ENCODE data around the gene QSOX2. TPM values are rescaled to one million over a fixed set of nuclear protein-coding genes. Genes with fewer than 3 reads are reported as not detected.

The QSOX2 gene
- total RNA-seq, 1 experiment from 2014 or later, result 11.3 TPM

- peaks cover 5% of the 10 kb centered on the region; the same call in 1 of the 2 replicates for H4K20me1 ChIP-seq (ENCODE audit: insufficient read depth, low read depth, low read length)
- H3K9me2 ChIP-seq (replicated peaks; ENCODE audit: insufficient read depth, low read length), result no peaks in the 10 kb centered on the region
- H3K4me2 ChIP-seq (ENCODE audit: low read depth, low read length, poor library complexity, severe bottlenecking), result no peak overlapping the region
- H3K4me3 ChIP-seq (ENCODE audit: low read length), result no peak overlapping the region
- DNase-seq, result no peak
- no peaks in the 10 kb centered on the region for H3K79me2 ChIP-seq (ENCODE audit: low read length)
- no peak overlapping the region for H2AFZ ChIP-seq (ENCODE audit: low read length)
- H3K9me3 ChIP-seq (ENCODE audit: low read length), result peaks cover 21% of the 10 kb centered on the region
- peaks cover 3% of the 10 kb centered on the region; the same call in 1 of the 2 replicates for H3K4me1 ChIP-seq (ENCODE audit: low read length)
- no peaks in the 10 kb centered on the region for H3K27me3 ChIP-seq (ENCODE audit: low read length)
- H3K9ac ChIP-seq (ENCODE audit: low read length), result no peak overlapping the region
- peaks cover 35% of the 10 kb centered on the region for H3K36me3 ChIP-seq (ENCODE audit: insufficient read depth, low read length)
- H3K27ac ChIP-seq (ENCODE audit: low read length), result no peak overlapping the region
Observed at GRCh38 chr9:136213733-136214132, 31.9 kb downstream of the QSOX2 start.

- DNase-seq, result no peak
- Histone ChIP-seq H3K4me1 (ENCODE audit: low read length) (peaks cover 13% of the 10 kb centered on the region), H3K27ac (ENCODE audit: low read length) (no peak overlapping the region), H3K9me2 (replicated peaks; ENCODE audit: insufficient read depth, low read length) (no peaks in the 10 kb centered on the region), H3K79me2 (ENCODE audit: low read length) (no peaks in the 10 kb centered on the region), H3K36me3 (ENCODE audit: insufficient read depth, low read length) (peaks cover 38% of the 10 kb centered on the region), H3K9ac (ENCODE audit: low read length) (no peak overlapping the region), H3K9me3 (ENCODE audit: low read length) (peaks cover 21% of the 10 kb centered on the region), H4K20me1 (ENCODE audit: insufficient read depth, low read depth, low read length) (peaks cover 14% of the 10 kb centered on the region; the same call in 1 of the 2 replicates), H2AFZ (ENCODE audit: low read length) (no peak overlapping the region), H3K27me3 (ENCODE audit: low read length) (no peaks in the 10 kb centered on the region), H3K4me2 (ENCODE audit: low read depth, low read length, poor library complexity, severe bottlenecking) (no peak overlapping the region), H3K4me3 (ENCODE audit: low read length) (no peak overlapping the region)
Observed at GRCh38 chr9:136212345-136212950, 33.2 kb downstream of the QSOX2 start.

DNA sequence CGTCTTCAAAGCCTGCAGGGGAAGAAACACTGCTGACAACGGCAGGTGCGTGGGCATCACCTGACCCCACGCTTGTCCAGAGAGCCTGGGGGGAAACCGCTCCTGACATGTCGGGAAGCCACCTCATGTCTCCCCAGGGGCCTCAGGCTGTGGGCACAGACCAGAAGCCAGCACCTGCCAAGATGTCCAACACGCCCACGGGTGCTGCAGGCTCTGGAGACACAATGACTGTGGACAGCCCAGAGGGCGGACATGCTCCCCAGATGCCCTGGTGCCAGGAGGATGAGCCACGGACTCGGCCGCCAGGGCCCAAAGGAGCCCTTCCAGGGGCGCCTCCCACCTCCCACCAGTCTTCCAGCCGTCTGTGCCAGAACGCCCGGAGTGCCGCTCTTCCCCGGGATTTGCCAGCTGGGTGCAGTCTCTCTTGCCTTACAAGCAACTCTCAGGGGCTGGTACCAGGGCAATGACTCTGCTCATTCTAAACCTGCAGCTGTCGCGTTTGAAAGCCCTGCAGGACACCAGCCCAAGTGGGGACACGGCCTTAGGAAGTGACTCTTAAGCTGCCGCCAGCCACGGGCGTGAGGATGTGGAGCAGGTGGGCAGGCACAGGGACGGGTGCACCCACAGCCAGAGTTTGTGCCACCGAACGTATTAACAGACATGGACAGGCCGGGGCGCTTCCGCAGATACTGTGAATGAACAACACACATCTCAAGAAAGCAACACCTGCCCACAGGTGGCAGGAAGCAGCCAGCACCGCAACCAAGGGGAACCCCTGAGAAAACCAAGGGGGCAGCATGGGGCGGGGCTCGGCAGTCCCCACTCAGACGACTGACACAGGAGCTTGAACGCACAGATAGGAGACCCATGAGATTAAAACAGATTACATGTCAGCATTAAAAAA, 33.9 kb downstream of the QSOX2 start:
- Histone ChIP-seq H4K20me1 (ENCODE audit: insufficient read depth, low read depth, low read length) (peaks cover 20% of the 10 kb centered on the region; the same call in 1 of the 2 replicates), H3K27ac (ENCODE audit: low read length) (no peak overlapping the region), H3K9me3 (ENCODE audit: low read length) (peaks cover 21% of the 10 kb centered on the region), H3K4me1 (ENCODE audit: low read length) (peaks cover 18% of the 10 kb centered on the region), H3K36me3 (ENCODE audit: insufficient read depth, low read length) (peaks cover 37% of the 10 kb centered on the region), H3K9me2 (replicated peaks; ENCODE audit: insufficient read depth, low read length) (no peaks in the 10 kb centered on the region), H3K79me2 (ENCODE audit: low read length) (no peaks in the 10 kb centered on the region), H2AFZ (ENCODE audit: low read length) (no peak overlapping the region), H3K27me3 (ENCODE audit: low read length) (no peaks in the 10 kb centered on the region), H3K9ac (ENCODE audit: low read length) (no peak overlapping the region), H3K4me2 (ENCODE audit: low read depth, low read length, poor library complexity, severe bottlenecking) (no peak overlapping the region), H3K4me3 (ENCODE audit: low read length) (no peak overlapping the region)
- no peak for DNase-seq

- no peak overlapping the region for H3K9ac ChIP-seq (ENCODE audit: low read length)
- peaks cover 37% of the 10 kb centered on the region for H3K36me3 ChIP-seq (ENCODE audit: insufficient read depth, low read length)
- no peak overlapping the region for H3K4me3 ChIP-seq (ENCODE audit: low read length)
- no peak overlapping the region for H3K4me2 ChIP-seq (ENCODE audit: low read depth, low read length, poor library complexity, severe bottlenecking)
- no peak for DNase-seq
- H4K20me1 ChIP-seq (ENCODE audit: insufficient read depth, low read depth, low read length), result peaks cover 21% of the 10 kb centered on the region; the same call in 1 of the 2 replicates
- peaks cover 21% of the 10 kb centered on the region for H3K9me3 ChIP-seq (ENCODE audit: low read length)
- no peaks in the 10 kb centered on the region for H3K9me2 ChIP-seq (replicated peaks; ENCODE audit: insufficient read depth, low read length)
- no peak overlapping the region for H2AFZ ChIP-seq (ENCODE audit: low read length)
- no peaks in the 10 kb centered on the region for H3K27me3 ChIP-seq (ENCODE audit: low read length)
- H3K27ac ChIP-seq (ENCODE audit: low read length), result no peak overlapping the region
- no peaks in the 10 kb centered on the region for H3K79me2 ChIP-seq (ENCODE audit: low read length)
- H3K4me1 ChIP-seq (ENCODE audit: low read length), result peaks cover 18% of the 10 kb centered on the region
Observed at GRCh38 chr9:136211006-136211405, 34.6 kb downstream of the QSOX2 start.

DNA sequence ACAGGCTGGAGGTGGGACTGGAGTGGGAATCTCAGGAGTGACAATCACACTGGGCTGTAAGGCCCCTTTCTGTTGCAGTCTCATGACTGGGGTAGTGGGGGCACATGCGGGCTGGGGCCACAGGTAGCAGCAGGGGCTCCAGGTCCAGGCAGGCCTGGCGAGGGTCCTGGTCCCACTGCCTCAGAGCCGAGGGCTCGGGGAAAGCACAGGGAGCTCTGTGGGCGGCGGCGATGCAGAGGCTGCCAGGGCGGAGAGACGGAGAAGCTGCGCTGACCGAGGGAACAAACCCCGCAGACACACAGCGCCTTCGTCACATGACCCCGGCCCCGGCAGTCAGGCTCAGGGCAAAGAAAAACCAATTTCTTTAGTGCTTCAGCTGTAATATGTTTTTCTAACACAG, 35.3 kb downstream of the QSOX2 start:
- Histone ChIP-seq H3K4me2 (ENCODE audit: low read depth, low read length, poor library complexity, severe bottlenecking) (no peak overlapping the region), H2AFZ (ENCODE audit: low read length) (no peak overlapping the region), H4K20me1 (ENCODE audit: insufficient read depth, low read depth, low read length) (peaks cover 28% of the 10 kb centered on the region; the same call in 1 of the 2 replicates), H3K9ac (ENCODE audit: low read length) (no peak overlapping the region), H3K9me3 (ENCODE audit: low read length) (peaks cover 16% of the 10 kb centered on the region), H3K4me3 (ENCODE audit: low read length) (no peak overlapping the region), H3K27me3 (ENCODE audit: low read length) (no peaks in the 10 kb centered on the region), H3K4me1 (ENCODE audit: low read length) (peaks cover 18% of the 10 kb centered on the region), H3K9me2 (replicated peaks; ENCODE audit: insufficient read depth, low read length) (no peaks in the 10 kb centered on the region), H3K79me2 (ENCODE audit: low read length) (no peaks in the 10 kb centered on the region), H3K36me3 (ENCODE audit: insufficient read depth, low read length) (peaks cover 30% of the 10 kb centered on the region), H3K27ac (ENCODE audit: low read length) (no peak overlapping the region)
- no peak for DNase-seq

DNA sequence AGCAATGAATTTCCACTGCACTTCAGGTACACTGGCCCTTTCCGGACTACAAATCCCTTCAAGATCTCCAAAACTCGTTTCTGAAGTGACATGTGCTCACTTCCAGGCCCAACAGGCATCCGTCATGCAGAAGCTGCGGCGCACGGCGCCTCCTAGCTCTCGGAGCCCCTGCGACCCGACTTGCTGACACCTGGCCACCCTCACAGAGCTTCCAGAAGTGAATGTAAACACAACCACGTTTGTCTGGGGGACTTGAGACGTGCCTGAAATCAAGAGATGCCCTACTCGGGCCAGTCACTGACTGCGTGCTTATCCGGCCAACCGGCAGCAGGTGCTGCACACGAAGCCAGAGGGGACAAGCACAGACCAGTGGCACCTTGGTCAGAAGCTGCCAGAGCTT, 35.8 kb downstream of the QSOX2 start:
- DNase-seq, result no peak
- H3K79me2 ChIP-seq (ENCODE audit: low read length), result no peaks in the 10 kb centered on the region
- no peak overlapping the region for H3K27ac ChIP-seq (ENCODE audit: low read length)
- H3K9ac ChIP-seq (ENCODE audit: low read length), result no peak overlapping the region
- peaks cover 25% of the 10 kb centered on the region for H3K36me3 ChIP-seq (ENCODE audit: insufficient read depth, low read length)
- no peaks in the 10 kb centered on the region for H3K27me3 ChIP-seq (ENCODE audit: low read length)
- no peak overlapping the region for H2AFZ ChIP-seq (ENCODE audit: low read length)
- peaks cover 30% of the 10 kb centered on the region; the same call in 1 of the 2 replicates for H4K20me1 ChIP-seq (ENCODE audit: insufficient read depth, low read depth, low read length)
- H3K9me2 ChIP-seq (replicated peaks; ENCODE audit: insufficient read depth, low read length), result no peaks in the 10 kb centered on the region
- H3K4me1 ChIP-seq (ENCODE audit: low read length), result peaks cover 18% of the 10 kb centered on the region
- peaks cover 14% of the 10 kb centered on the region for H3K9me3 ChIP-seq (ENCODE audit: low read length)
- no peak overlapping the region for H3K4me2 ChIP-seq (ENCODE audit: low read depth, low read length, poor library complexity, severe bottlenecking)
- H3K4me3 ChIP-seq (ENCODE audit: low read length), result no peak overlapping the region

DNA sequence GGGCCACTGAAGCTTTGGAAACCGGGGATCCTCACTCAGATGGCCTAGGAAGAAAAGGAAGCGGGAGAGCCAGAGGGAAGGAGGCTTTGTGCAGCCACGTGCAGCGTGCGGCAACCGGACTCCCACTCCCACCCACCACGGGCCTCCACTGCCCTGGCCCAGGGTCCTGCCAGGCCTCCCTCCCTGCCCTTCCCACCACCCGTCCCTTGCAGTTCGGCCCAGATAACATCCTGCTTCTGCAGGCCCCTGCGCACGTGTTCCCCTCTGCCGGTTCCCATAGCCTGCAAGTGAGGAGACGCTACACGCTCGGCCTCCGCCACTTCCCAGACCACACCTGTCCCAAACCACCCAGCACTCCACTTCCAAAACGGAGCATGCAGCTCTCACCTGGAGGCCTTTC, 36.4 kb downstream of the QSOX2 start:
- peaks cover 9% of the 10 kb centered on the region; the same call in 1 of the 2 replicates for H3K9me3 ChIP-seq (ENCODE audit: low read length)
- H3K9ac ChIP-seq (ENCODE audit: low read length), result no peak overlapping the region
- H3K36me3 ChIP-seq (ENCODE audit: insufficient read depth, low read length), result peaks cover 19% of the 10 kb centered on the region
- H4K20me1 ChIP-seq (ENCODE audit: insufficient read depth, low read depth, low read length), result peaks cover 30% of the 10 kb centered on the region; the same call in 1 of the 2 replicates
- H3K4me1 ChIP-seq (ENCODE audit: low read length), result peaks cover 18% of the 10 kb centered on the region
- H3K4me2 ChIP-seq (ENCODE audit: low read depth, low read length, poor library complexity, severe bottlenecking), result no peak overlapping the region
- H3K9me2 ChIP-seq (replicated peaks; ENCODE audit: insufficient read depth, low read length), result no peaks in the 10 kb centered on the region
- no peak overlapping the region for H3K4me3 ChIP-seq (ENCODE audit: low read length)
- no peak overlapping the region for H2AFZ ChIP-seq (ENCODE audit: low read length)
- H3K27me3 ChIP-seq (ENCODE audit: low read length), result no peaks in the 10 kb centered on the region
- H3K27ac ChIP-seq (ENCODE audit: low read length), result no peak overlapping the region
- DNase-seq, result no peak
- no peaks in the 10 kb centered on the region for H3K79me2 ChIP-seq (ENCODE audit: low read length)

DNA sequence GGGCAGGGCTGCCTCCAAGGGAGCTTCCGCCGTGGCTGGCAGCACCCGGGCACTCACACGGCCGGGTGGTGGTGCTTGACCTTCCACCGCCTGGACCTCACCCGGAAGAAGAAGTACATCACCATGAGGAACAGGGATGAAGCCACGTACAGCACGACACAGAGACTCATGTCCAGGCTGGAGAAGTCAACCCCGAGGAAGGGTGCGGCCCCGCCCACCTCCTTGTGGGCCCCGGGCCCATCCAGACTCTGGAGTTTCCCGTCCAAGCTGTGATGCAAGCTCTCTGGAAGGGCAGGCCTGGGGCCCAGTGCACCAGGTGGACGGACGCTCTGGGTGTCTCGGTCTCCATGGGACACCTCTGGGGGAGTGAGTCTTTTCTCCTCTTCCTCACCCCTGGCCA, 36.9 kb downstream of the QSOX2 start:
- Histone ChIP-seq H3K27me3 (ENCODE audit: low read length) (no peaks in the 10 kb centered on the region), H4K20me1 (ENCODE audit: insufficient read depth, low read depth, low read length) (peaks cover 30% of the 10 kb centered on the region; the same call in 1 of the 2 replicates), H3K36me3 (ENCODE audit: insufficient read depth, low read length) (peaks cover 14% of the 10 kb centered on the region), H3K79me2 (ENCODE audit: low read length) (no peaks in the 10 kb centered on the region), H3K9me3 (ENCODE audit: low read length) (peaks cover 3% of the 10 kb centered on the region; the same call in 1 of the 2 replicates), H3K4me1 (ENCODE audit: low read length) (peaks cover 18% of the 10 kb centered on the region), H2AFZ (ENCODE audit: low read length) (no peak overlapping the region), H3K4me2 (ENCODE audit: low read depth, low read length, poor library complexity, severe bottlenecking) (no peak overlapping the region), H3K27ac (ENCODE audit: low read length) (no peak overlapping the region), H3K9me2 (replicated peaks; ENCODE audit: insufficient read depth, low read length) (no peaks in the 10 kb centered on the region), H3K9ac (ENCODE audit: low read length) (no peak overlapping the region), H3K4me3 (ENCODE audit: low read length) (no peak overlapping the region)
- DNase-seq, result no peak
